Activated CD4-positive, alpha-beta T cell treated with anti-CD3 and anti-CD28 coated beads, Interleukin-2, amount 10 ng/mL, durations not matched to agents 24 days and 14 days (primary cell): ENCODE results near the gene NISCH. TPM values are rescaled to one million over a fixed set of nuclear protein-coding genes. Genes with fewer than 3 reads are reported as not detected.
A peak's percentile ranks its signal among the peaks of the same experiment; 100 is the strongest.

Experiments
- DNase-seq: peaks from one replicate; pipeline ENCODE4 v3.0.0; 2022
- H3K27ac Mint-ChIP-seq: one replicate; pipeline ENCODE4 v1.8.0; 2022; ENCODE audit warnings: mild to moderate bottlenecking, mixed read lengths
- H3K27me3 Mint-ChIP-seq: one replicate; pipeline ENCODE4 v1.8.0; 2022; ENCODE audit warnings: mixed read lengths
- H3K36me3 Mint-ChIP-seq: one replicate; pipeline ENCODE4 v1.8.0; 2022; ENCODE audit warnings: low read depth, mild to moderate bottlenecking, mixed read lengths
- H3K4me1 Mint-ChIP-seq: one replicate; pipeline ENCODE4 v1.8.0; 2021; ENCODE audit warnings: mixed read lengths
- H3K4me3 Mint-ChIP-seq: one replicate; pipeline ENCODE4 v1.8.0; 2022; ENCODE audit warnings: mild to moderate bottlenecking, moderate library complexity, mixed read lengths
- H3K9me3 Mint-ChIP-seq: one replicate; pipeline ENCODE4 v1.8.0; 2021; ENCODE audit warnings: mixed read lengths
- intact Hi-C: fragments of 100-400 bp; cut with micrococcal nuclease; formaldehyde crosslinking; loops from one replicate; pipeline ENCODE4 v1.15.1; 2023
- total RNA-seq: library from RNA; stranded (reverse); gene quantifications from 2 replicates; pipeline ENCODE4 v1.2.3, GENCODE V29; 2022

The NISCH gene
- 72.6 and 75.5 TPM in 2 replicates for total RNA-seq

- H3K27me3 Mint-ChIP-seq: no peaks in the 10 kb centered on the region
- peak; percentile 100 for DNase-seq
- peak within 1 kb of the TSS; percentile 89 for H3K27ac Mint-ChIP-seq
- H3K4me3 Mint-ChIP-seq: peak within 1 kb of the TSS; percentile 99
- intact Hi-C loops: loop anchor here (2.0 to 10.0 kb wide), 3 partner anchors 81 to 231 kb away; partner anchors contain the start of genes GNL3, PBRM1, TLR9 and UQCC5
- H3K9me3 Mint-ChIP-seq: no peaks in the 10 kb centered on the region
- H3K36me3 Mint-ChIP-seq: peaks cover 28% of the 10 kb centered on the region
- peaks cover 28% of the 10 kb centered on the region for H3K4me1 Mint-ChIP-seq
These were observed at the start of gene NISCH for GRCh38 chr3:52455283-52456168. NISCH (plus strand) TSS chr3:52455604; CDS start chr3:52455642, 38 bp downstream.

- no peak for DNase-seq
- intact Hi-C loops: no loop called here
- Mint-ChIP-seq H3K27ac (no peak overlapping the region), H3K4me3 (no peak overlapping the region), H3K9me3 (no peaks in the 10 kb centered on the region), H3K36me3 (peaks cover 57% of the 10 kb centered on the region), H3K27me3 (no peaks in the 10 kb centered on the region), H3K4me1 (peaks cover 22% of the 10 kb centered on the region)
These were observed 49.2 kb upstream of the NISCH start for GRCh38 chr3:52406231-52406661.

DNA sequence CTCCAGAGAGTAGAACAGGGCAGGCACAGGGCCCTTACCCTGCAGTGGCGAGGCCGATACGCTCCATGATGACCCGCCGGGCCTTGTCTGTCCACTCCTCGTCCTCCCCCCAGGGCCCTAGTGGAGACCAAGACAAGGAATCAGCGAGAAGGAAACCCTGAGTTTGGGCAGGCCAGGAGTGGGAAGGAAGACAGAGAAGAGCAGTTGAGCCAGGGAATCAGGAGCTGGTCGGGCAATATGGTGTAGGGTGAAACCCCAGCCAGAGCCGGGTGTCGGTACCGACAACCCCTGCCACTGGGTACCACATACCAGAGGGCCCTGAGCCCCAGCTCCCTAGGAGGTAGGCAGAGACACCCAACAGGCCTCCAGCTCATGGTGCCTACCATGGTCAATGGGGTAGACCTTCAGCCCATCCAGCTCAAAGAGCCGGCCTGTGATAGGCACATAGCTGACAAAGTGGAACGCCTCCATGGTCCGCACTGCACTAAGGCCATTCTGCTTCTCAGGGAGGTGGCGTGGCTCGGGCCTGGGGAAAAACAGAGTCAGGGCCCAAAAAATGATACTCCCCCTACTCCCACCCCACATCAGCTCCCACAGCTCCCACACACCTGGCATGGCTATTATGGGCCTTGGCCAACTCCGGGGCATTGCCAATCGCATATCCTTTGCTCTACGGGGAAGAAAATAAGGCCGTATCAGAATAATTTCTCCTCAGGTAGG is 48.5 kb upstream of the NISCH start:
- no peak overlapping the region for H3K4me3 Mint-ChIP-seq
- no peak overlapping the region for H3K27ac Mint-ChIP-seq
- intact Hi-C loops: no loop called here
- peaks cover 52% of the 10 kb centered on the region for H3K36me3 Mint-ChIP-seq
- H3K27me3 Mint-ChIP-seq: no peaks in the 10 kb centered on the region
- no peaks in the 10 kb centered on the region for H3K9me3 Mint-ChIP-seq
- DNase-seq: no peak
- peaks cover 29% of the 10 kb centered on the region for H3K4me1 Mint-ChIP-seq

GRCh38 chr3:52407779-52408178 is 47.6 kb upstream of the NISCH start:
- Mint-ChIP-seq H3K27me3 (no peaks in the 10 kb centered on the region), H3K36me3 (peaks cover 47% of the 10 kb centered on the region), H3K4me1 (peaks cover 36% of the 10 kb centered on the region), H3K4me3 (peak overlapping the region; percentile 95), H3K27ac (peak overlapping the region; percentile 94), H3K9me3 (no peaks in the 10 kb centered on the region)
- intact Hi-C loops: no loop called here
- no peak for DNase-seq

DNA sequence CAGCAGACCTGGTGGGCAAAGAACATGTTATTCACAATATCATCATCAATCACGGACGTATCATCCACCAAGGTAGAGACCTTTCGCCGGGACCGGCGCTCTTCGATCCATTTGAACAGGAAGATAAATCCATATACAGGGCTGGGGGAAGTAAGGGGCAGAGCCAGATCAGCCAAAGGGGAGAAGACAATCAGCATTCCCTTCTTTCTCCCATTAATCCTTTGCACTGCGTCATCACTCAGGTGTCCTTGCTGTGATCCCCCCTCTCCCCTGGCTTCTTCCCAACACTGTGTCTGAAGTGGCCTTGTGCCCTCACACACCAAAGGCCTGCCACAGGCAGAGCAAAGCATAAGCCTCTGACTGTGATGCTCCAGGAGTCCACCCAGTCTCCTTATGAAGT is 46.9 kb upstream of the NISCH start:
- Mint-ChIP-seq H3K27ac (peak overlapping the region; percentile 94), H3K4me1 (peaks cover 37% of the 10 kb centered on the region), H3K4me3 (peak overlapping the region; percentile 95), H3K36me3 (peaks cover 42% of the 10 kb centered on the region), H3K9me3 (no peaks in the 10 kb centered on the region), H3K27me3 (no peaks in the 10 kb centered on the region)
- DNase-seq: no peak
- intact Hi-C loops: no loop called here

- DNase-seq: no peak
- Mint-ChIP-seq H3K4me3 (no peak overlapping the region), H3K36me3 (peaks cover 8% of the 10 kb centered on the region), H3K27me3 (no peaks in the 10 kb centered on the region), H3K27ac (peak overlapping the region; percentile 29), H3K9me3 (no peaks in the 10 kb centered on the region), H3K4me1 (peaks cover 23% of the 10 kb centered on the region)
- intact Hi-C loops: no loop called here
These were observed 39.6 kb upstream of the NISCH start for GRCh38 chr3:52415800-52416199.

GRCh38 chr3:52420388-52420787 is 35.0 kb upstream of the NISCH start:
- Mint-ChIP-seq H3K36me3 (peaks cover 2% of the 10 kb centered on the region), H3K9me3 (no peaks in the 10 kb centered on the region), H3K27ac (no peak overlapping the region), H3K27me3 (peaks cover 6% of the 10 kb centered on the region), H3K4me1 (peaks cover 2% of the 10 kb centered on the region), H3K4me3 (no peak overlapping the region)
- intact Hi-C loops: no loop called here
- DNase-seq: no peak

DNA sequence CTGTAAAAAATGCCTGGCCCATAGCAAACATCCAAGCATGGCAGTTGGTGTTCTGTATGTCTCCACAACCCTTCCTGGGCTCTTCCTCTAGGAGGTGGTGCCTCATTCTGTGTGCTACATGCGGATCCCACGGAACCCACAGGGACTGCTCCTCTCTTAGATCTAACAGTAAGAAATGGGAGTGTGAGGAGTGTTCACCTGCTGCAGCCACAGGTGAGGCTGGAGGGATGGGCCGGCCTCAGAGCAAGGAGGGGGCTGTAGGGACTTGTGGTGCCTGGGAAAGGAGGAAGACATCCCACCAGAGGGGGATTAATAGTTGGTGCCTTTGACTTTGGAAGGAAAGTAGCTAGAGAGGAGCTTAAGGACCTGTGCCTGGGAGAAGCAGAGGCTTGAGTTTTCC is 32.7 kb upstream of the NISCH start:
- H3K9me3 Mint-ChIP-seq: no peaks in the 10 kb centered on the region
- no peak for DNase-seq
- intact Hi-C loops: no loop called here

GRCh38 chr3:52423173-52423572 is 32.2 kb upstream of the NISCH start:
- Mint-ChIP-seq H3K27me3 (peaks cover 11% of the 10 kb centered on the region), H3K36me3 (no peaks in the 10 kb centered on the region), H3K27ac (no peak overlapping the region), H3K9me3 (no peaks in the 10 kb centered on the region), H3K4me3 (no peak overlapping the region), H3K4me1 (no peaks in the 10 kb centered on the region)
- DNase-seq: no peak
- intact Hi-C loops: no loop called here

More for the DNA sequence above, 32.7 kb upstream of the NISCH start:
- Mint-ChIP-seq H3K4me3 (no peak overlapping the region), H3K4me1 (no peaks in the 10 kb centered on the region), H3K36me3 (no peaks in the 10 kb centered on the region), H3K27me3 (peaks cover 11% of the 10 kb centered on the region), H3K27ac (no peak overlapping the region)

- Mint-ChIP-seq H3K27me3 (peaks cover 17% of the 10 kb centered on the region), H3K27ac (no peak overlapping the region), H3K36me3 (no peaks in the 10 kb centered on the region), H3K9me3 (no peaks in the 10 kb centered on the region), H3K4me1 (peaks cover 1% of the 10 kb centered on the region), H3K4me3 (no peak overlapping the region)
- peak; percentile 82 for DNase-seq
- intact Hi-C loops: loop anchor here (1.0 to 2.0 kb wide), 2 partner anchors 16 to 19 kb away; no protein-coding TSS in a partner anchor
These were observed 27.0 kb upstream of the NISCH start for GRCh38 chr3:52428151-52429005.

- Mint-ChIP-seq H3K4me3 (no peak overlapping the region), H3K27ac (no peak overlapping the region), H3K9me3 (no peaks in the 10 kb centered on the region), H3K36me3 (no peaks in the 10 kb centered on the region), H3K4me1 (peaks cover 1% of the 10 kb centered on the region), H3K27me3 (peaks cover 19% of the 10 kb centered on the region)
- DNase-seq: no peak
- intact Hi-C loops: loop anchor here (2.0 kb wide), 1 partner anchor 16 kb away; no protein-coding TSS in a partner anchor
These were observed 26.4 kb upstream of the NISCH start for GRCh38 chr3:52429031-52429430.

- intact Hi-C loops: loop anchor here (2.0 kb wide), 1 partner anchor 17 kb away; no protein-coding TSS in a partner anchor
- Mint-ChIP-seq H3K27ac (no peak overlapping the region), H3K4me1 (peaks cover 1% of the 10 kb centered on the region), H3K4me3 (no peak overlapping the region), H3K27me3 (peaks cover 18% of the 10 kb centered on the region), H3K36me3 (no peaks in the 10 kb centered on the region), H3K9me3 (no peaks in the 10 kb centered on the region)
- DNase-seq: no peak
These were observed 25.5 kb upstream of the NISCH start for GRCh38 chr3:52429779-52430415.

DNA sequence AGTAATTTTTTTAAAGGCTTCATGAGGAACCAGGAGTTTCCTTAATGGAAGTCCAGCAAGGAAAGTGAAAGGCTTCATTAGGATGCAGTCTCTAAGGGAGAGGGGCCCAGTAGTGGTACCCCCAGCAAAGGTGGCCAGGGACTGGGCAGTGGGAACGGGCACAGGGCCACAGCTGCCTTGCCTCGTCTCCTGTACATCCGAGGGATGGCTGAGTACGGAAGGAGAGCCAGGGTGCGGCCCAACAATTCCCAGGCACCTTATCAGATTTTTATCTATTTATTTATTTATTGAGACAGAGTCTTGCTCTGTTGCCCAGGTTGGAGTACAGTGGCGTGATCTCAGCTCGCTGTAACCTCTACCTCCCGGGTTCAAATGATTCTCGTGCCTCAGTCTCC is 25.0 kb upstream of the NISCH start:
- no peak for DNase-seq
- peaks cover 16% of the 10 kb centered on the region for H3K27me3 Mint-ChIP-seq
- no peak overlapping the region for H3K4me3 Mint-ChIP-seq
- H3K9me3 Mint-ChIP-seq: no peaks in the 10 kb centered on the region
- H3K36me3 Mint-ChIP-seq: no peaks in the 10 kb centered on the region
- peaks cover 1% of the 10 kb centered on the region for H3K4me1 Mint-ChIP-seq
- no peak overlapping the region for H3K27ac Mint-ChIP-seq
- intact Hi-C loops: no loop called here
